K562 (cell line): Measurements from ENCODE around the gene LYAR.

ENCODE experiments used
- BRF1 ChIP-seq: IDR thresholded peaks from 3 replicates; pipeline ENCODE4 v1.6.1; 2011; ENCODE audit warnings: borderline replicate concordance, mild to moderate bottlenecking; ENCODE audit not compliant: insufficient read length; ENCODE audit errors: extremely low read depth
- E2F5 ChIP-seq: sonication (generic); formaldehyde crosslinking; IDR thresholded peaks from 2 replicates; pipeline ENCODE4 v1.8.0; 2022; ENCODE audit warnings: mild to moderate bottlenecking, missing genetic modification reagents
- HNRNPH1 ChIP-seq: fragments of 200-400 bp; formaldehyde crosslinking; optimal IDR thresholded peaks from 2 replicates; pipeline ENCODE3; 2017; ENCODE audit warnings: low read depth, mild to moderate bottlenecking, low read length, moderate library complexity
- KDM4B ChIP-seq, 2 experiments: fragments of 450-650 bp in 1 of 2; sonication (generic) in 1 of 2; IDR thresholded peaks; 2 replicates each; pipeline ENCODE4 v1.6.1; 2016 to 2017; ENCODE audit warnings: borderline replicate concordance in 2 of 2, antibody characterized with exemption in 1 of 2, low read depth in 1 of 2, mild to moderate bottlenecking in 1 of 2
- LEF1 ChIP-seq: fragments of 450-650 bp; IDR thresholded peaks from 2 replicates; pipeline ENCODE4 v1.6.1; 2016; ENCODE audit warnings: mild to moderate bottlenecking
- MAZ ChIP-seq, 2 experiments: fragments of 450-650 bp in 1 of 2; sonication (generic) in 1 of 2; formaldehyde crosslinking; IDR thresholded peaks in 1 of 2; conservative IDR thresholded peaks in 1 of 2; 2 replicates each; pipeline versions ENCODE4 v1.4.0 to v1.5.0; 2020; ENCODE audit warnings: mild to moderate bottlenecking in 1 of 2, missing genetic modification reagents in 1 of 2
- POLR2AphosphoS5 ChIP-seq: IDR thresholded peaks from 2 replicates; pipeline ENCODE4 v1.6.1; 2011; ENCODE audit warnings: mild to moderate bottlenecking, low read depth, low read length, moderate library complexity; ENCODE audit not compliant: control insufficient read depth, insufficient read depth
- SETDB1 ChIP-seq: IDR thresholded peaks from one replicate; pipeline ENCODE4 v1.6.1; 2012; ENCODE audit warnings: low read length, control low read depth, inconsistent platforms
- TF ChIP-seq, protein P1 (sequence below), 3 experiments: IDR thresholded peaks in 2 of 3; conservative IDR thresholded peaks in 1 of 3; 2 replicates each; pipeline ENCODE4 v1.5.1; 2011 to 2012; ENCODE audit warnings: low read length in 3 of 3, mild to moderate bottlenecking in 3 of 3, control low read depth in 2 of 3, improper control_type of control experiment in 1 of 3, inconsistent platforms in 1 of 3, low read depth in 1 of 3, mixed read lengths in 1 of 3, moderate library complexity in 1 of 3; ENCODE audit not compliant: insufficient read depth in 2 of 3
- TF ChIP-seq, protein P2 (sequence below): fragments of 450-650 bp; IDR thresholded peaks from 2 replicates; pipeline ENCODE4 v1.6.1; 2016; ENCODE audit warnings: missing biosample characterization, missing genetic modification characterization
- TF ChIP-seq, protein P3 (sequence below), 2 experiments: fragments of 450-650 bp; formaldehyde crosslinking in 1 of 2; IDR thresholded peaks; 2 replicates each; pipeline versions ENCODE4 v1.4.0 to v1.6.1; 2014 to 2020; ENCODE audit warnings: mild to moderate bottlenecking in 2 of 2, borderline replicate concordance in 1 of 2, low read depth in 1 of 2
- TF ChIP-seq, protein P4 (sequence below): fragments of 250-450 bp; sonication (Bioruptor Pico); IDR thresholded peaks from 2 replicates; pipeline ENCODE4 v1.5.0; 2020; ENCODE audit warnings: mild to moderate bottlenecking
- TF ChIP-seq, protein P5 (sequence below): fragments of 150-350 bp; IDR thresholded peaks from 2 replicates; pipeline ENCODE4 v1.6.1; 2014; ENCODE audit warnings: low read depth, mild to moderate bottlenecking, low read length, borderline replicate concordance

DNA sequence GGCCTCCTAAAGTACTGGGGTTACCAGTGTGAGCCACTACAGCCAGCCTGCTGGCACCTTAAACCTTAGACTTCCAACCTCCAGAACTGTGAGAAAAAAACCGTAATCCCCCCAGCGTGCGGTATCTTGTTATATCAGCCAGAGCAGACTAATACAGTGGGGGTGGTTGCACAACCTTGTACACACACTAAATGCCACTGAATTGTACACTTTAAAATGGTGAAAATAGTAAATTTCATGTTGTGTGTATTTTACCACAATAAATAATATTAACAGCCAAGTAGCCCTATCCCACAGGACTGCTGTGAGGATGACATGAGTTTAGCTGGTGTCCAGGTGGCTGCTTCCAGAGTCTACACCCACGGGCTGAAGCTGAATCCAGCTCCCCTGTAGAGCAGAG, 38.9 kb upstream of the LYAR start:
- no peak for TF ChIP-seq LEF1
- TF ChIP-seq, protein P1, sequence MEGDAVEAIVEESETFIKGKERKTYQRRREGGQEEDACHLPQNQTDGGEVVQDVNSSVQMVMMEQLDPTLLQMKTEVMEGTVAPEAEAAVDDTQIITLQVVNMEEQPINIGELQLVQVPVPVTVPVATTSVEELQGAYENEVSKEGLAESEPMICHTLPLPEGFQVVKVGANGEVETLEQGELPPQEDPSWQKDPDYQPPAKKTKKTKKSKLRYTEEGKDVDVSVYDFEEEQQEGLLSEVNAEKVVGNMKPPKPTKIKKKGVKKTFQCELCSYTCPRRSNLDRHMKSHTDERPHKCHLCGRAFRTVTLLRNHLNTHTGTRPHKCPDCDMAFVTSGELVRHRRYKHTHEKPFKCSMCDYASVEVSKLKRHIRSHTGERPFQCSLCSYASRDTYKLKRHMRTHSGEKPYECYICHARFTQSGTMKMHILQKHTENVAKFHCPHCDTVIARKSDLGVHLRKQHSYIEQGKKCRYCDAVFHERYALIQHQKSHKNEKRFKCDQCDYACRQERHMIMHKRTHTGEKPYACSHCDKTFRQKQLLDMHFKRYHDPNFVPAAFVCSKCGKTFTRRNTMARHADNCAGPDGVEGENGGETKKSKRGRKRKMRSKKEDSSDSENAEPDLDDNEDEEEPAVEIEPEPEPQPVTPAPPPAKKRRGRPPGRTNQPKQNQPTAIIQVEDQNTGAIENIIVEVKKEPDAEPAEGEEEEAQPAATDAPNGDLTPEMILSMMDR (IDR thresholded peaks at IDR 0.05 in 2 of 3, conservative IDR thresholded peaks at IDR 0.05 in 1 of 3; ENCODE audit: insufficient read depth in 2 of 3, low read depth in 1 of 3, low read length in 3 of 3): no peak
- TF ChIP-seq, protein P2, sequence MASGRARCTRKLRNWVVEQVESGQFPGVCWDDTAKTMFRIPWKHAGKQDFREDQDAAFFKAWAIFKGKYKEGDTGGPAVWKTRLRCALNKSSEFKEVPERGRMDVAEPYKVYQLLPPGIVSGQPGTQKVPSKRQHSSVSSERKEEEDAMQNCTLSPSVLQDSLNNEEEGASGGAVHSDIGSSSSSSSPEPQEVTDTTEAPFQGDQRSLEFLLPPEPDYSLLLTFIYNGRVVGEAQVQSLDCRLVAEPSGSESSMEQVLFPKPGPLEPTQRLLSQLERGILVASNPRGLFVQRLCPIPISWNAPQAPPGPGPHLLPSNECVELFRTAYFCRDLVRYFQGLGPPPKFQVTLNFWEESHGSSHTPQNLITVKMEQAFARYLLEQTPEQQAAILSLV (tag): no peak
- TF ChIP-seq HNRNPH1: no peak
- no peak for TF ChIP-seq E2F5
- TF ChIP-seq MAZ (CRISPR knock-in tag; conservative IDR thresholded peaks at IDR 0.05 in 1 of 2, IDR thresholded peaks at IDR 0.05 in 1 of 2): no peak
- TF ChIP-seq, protein P3, sequence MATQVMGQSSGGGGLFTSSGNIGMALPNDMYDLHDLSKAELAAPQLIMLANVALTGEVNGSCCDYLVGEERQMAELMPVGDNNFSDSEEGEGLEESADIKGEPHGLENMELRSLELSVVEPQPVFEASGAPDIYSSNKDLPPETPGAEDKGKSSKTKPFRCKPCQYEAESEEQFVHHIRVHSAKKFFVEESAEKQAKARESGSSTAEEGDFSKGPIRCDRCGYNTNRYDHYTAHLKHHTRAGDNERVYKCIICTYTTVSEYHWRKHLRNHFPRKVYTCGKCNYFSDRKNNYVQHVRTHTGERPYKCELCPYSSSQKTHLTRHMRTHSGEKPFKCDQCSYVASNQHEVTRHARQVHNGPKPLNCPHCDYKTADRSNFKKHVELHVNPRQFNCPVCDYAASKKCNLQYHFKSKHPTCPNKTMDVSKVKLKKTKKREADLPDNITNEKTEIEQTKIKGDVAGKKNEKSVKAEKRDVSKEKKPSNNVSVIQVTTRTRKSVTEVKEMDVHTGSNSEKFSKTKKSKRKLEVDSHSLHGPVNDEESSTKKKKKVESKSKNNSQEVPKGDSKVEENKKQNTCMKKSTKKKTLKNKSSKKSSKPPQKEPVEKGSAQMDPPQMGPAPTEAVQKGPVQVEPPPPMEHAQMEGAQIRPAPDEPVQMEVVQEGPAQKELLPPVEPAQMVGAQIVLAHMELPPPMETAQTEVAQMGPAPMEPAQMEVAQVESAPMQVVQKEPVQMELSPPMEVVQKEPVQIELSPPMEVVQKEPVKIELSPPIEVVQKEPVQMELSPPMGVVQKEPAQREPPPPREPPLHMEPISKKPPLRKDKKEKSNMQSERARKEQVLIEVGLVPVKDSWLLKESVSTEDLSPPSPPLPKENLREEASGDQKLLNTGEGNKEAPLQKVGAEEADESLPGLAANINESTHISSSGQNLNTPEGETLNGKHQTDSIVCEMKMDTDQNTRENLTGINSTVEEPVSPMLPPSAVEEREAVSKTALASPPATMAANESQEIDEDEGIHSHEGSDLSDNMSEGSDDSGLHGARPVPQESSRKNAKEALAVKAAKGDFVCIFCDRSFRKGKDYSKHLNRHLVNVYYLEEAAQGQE (IDR thresholded peaks at IDR 0.05; ENCODE audit: borderline replicate concordance): no peak
- TF ChIP-seq, protein P3 (CRISPR knock-in tag; IDR thresholded peaks at IDR 0.05; ENCODE audit: low read depth): no peak
- TF ChIP-seq BRF1: no peak
- TF ChIP-seq KDM4B (IDR thresholded peaks at IDR 0.05; ENCODE audit: borderline replicate concordance in 2 of 2, low read depth in 1 of 2): no peak
- no peak for TF ChIP-seq SETDB1
- TF ChIP-seq, protein P4, sequence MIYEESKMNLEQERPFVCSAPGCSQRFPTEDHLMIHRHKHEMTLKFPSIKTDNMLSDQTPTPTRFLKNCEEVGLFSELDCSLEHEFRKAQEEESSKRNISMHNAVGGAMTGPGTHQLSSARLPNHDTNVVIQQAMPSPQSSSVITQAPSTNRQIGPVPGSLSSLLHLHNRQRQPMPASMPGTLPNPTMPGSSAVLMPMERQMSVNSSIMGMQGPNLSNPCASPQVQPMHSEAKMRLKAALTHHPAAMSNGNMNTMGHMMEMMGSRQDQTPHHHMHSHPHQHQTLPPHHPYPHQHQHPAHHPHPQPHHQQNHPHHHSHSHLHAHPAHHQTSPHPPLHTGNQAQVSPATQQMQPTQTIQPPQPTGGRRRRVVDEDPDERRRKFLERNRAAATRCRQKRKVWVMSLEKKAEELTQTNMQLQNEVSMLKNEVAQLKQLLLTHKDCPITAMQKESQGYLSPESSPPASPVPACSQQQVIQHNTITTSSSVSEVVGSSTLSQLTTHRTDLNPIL: no peak
- TF ChIP-seq, protein P5, sequence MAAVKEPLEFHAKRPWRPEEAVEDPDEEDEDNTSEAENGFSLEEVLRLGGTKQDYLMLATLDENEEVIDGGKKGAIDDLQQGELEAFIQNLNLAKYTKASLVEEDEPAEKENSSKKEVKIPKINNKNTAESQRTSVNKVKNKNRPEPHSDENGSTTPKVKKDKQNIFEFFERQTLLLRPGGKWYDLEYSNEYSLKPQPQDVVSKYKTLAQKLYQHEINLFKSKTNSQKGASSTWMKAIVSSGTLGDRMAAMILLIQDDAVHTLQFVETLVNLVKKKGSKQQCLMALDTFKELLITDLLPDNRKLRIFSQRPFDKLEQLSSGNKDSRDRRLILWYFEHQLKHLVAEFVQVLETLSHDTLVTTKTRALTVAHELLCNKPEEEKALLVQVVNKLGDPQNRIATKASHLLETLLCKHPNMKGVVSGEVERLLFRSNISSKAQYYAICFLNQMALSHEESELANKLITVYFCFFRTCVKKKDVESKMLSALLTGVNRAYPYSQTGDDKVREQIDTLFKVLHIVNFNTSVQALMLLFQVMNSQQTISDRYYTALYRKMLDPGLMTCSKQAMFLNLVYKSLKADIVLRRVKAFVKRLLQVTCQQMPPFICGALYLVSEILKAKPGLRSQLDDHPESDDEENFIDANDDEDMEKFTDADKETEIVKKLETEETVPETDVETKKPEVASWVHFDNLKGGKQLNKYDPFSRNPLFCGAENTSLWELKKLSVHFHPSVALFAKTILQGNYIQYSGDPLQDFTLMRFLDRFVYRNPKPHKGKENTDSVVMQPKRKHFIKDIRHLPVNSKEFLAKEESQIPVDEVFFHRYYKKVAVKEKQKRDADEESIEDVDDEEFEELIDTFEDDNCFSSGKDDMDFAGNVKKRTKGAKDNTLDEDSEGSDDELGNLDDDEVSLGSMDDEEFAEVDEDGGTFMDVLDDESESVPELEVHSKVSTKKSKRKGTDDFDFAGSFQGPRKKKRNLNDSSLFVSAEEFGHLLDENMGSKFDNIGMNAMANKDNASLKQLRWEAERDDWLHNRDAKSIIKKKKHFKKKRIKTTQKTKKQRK: no peak
- no peak for TF ChIP-seq POLR2AphosphoS5
